Measurements from ENCODE around the gene USP25. TPM values are rescaled to one million over a fixed set of nuclear protein-coding genes. Genes with fewer than 3 reads are reported as not detected.
"Not testable (repeated sequence)": the region's sequence is repeated elsewhere in the genome, so short reads cannot be mapped to it uniquely, and the experiment has no call there.

The USP25 gene
- total RNA-seq, 1 experiment from 2014 or later: 37.9 TPM

- no peaks in the 10 kb centered on the region for H3K27me3 ChIP-seq (replicated peaks)
- no peaks in the 10 kb centered on the region for H3K9me3 ChIP-seq (replicated peaks)
- H3K27ac ChIP-seq: no peak overlapping the region
- H3K4me3 ChIP-seq: no peak overlapping the region
- no peak for DNase-seq (ENCODE audit: low read depth in 1 of 2, low spot score in 2 of 2)
- no peaks in the 10 kb centered on the region for H3K4me1 ChIP-seq (replicated peaks)
- H3K36me3 ChIP-seq: no peaks in the 10 kb centered on the region
Observed at GRCh38 chr21:15713412-15713811, 16.4 kb upstream of the USP25 start.

- DNase-seq (ENCODE audit: low read depth in 1 of 2, low spot score in 2 of 2): no peak
- H3K36me3 ChIP-seq: no peaks in the 10 kb centered on the region
- no peaks in the 10 kb centered on the region for H3K4me1 ChIP-seq (replicated peaks)
- no peaks in the 10 kb centered on the region for H3K27me3 ChIP-seq (replicated peaks)
- H3K9me3 ChIP-seq (replicated peaks): no peaks in the 10 kb centered on the region
- no peak overlapping the region for H3K27ac ChIP-seq
- H3K4me3 ChIP-seq: no peak overlapping the region
Observed at GRCh38 chr21:15718711-15719110, 11.1 kb upstream of the USP25 start.

- no peaks in the 10 kb centered on the region for H3K9me3 ChIP-seq (replicated peaks)
- no peaks in the 10 kb centered on the region for H3K36me3 ChIP-seq
- no peak overlapping the region for H3K4me3 ChIP-seq
- H3K27me3 ChIP-seq (replicated peaks): no peaks in the 10 kb centered on the region
- H3K27ac ChIP-seq: no peak overlapping the region
- no peaks in the 10 kb centered on the region for H3K4me1 ChIP-seq (replicated peaks)
- DNase-seq (ENCODE audit: low read depth in 1 of 2, low spot score in 2 of 2): no peak
Observed at GRCh38 chr21:15719976-15720375, 9.8 kb upstream of the USP25 start.

- H3K27me3 ChIP-seq (replicated peaks): no peaks in the 10 kb centered on the region
- no peaks in the 10 kb centered on the region for H3K4me1 ChIP-seq (replicated peaks)
- no peaks in the 10 kb centered on the region for H3K9me3 ChIP-seq (replicated peaks)
- H3K27ac ChIP-seq: no peak overlapping the region
- H3K4me3 ChIP-seq: no peak overlapping the region
- DNase-seq (ENCODE audit: low read depth in 1 of 2, low spot score in 2 of 2): no peak
- H3K36me3 ChIP-seq: no peaks in the 10 kb centered on the region
Observed at GRCh38 chr21:15722591-15723324, 7.0 kb upstream of the USP25 start.

GRCh38 chr21:15725949-15726348, 3.8 kb upstream of the USP25 start:
- H3K9me3 ChIP-seq (replicated peaks): no peaks in the 10 kb centered on the region
- DNase-seq (ENCODE audit: low read depth in 1 of 2, low spot score in 2 of 2): no peak
- H3K4me1 ChIP-seq (replicated peaks): 0 out of 2 replicates have a peak, but pooled peaks cover 3% of the 10 kb centered on the region
- H3K27me3 ChIP-seq (replicated peaks): no peaks in the 10 kb centered on the region
- no peak overlapping the region for H3K27ac ChIP-seq
- H3K36me3 ChIP-seq: peaks cover 8% of the 10 kb centered on the region; the same call in 1 of the 2 replicates
- H3K4me3 ChIP-seq: no peak overlapping the region

GRCh38 chr21:15728046-15728445, 1.7 kb upstream of the USP25 start:
- H3K9me3 ChIP-seq (replicated peaks): no peaks in the 10 kb centered on the region
- H3K27me3 ChIP-seq (replicated peaks): no peaks in the 10 kb centered on the region
- H3K27ac ChIP-seq: no peak overlapping the region
- H3K4me3 ChIP-seq: no peak overlapping the region
- 0 out of 2 replicates have a peak, but pooled peaks cover 3% of the 10 kb centered on the region for H3K4me1 ChIP-seq (replicated peaks)
- no peak for DNase-seq (ENCODE audit: low read depth in 1 of 2, low spot score in 2 of 2)
- peaks cover 8% of the 10 kb centered on the region; the same call in 1 of the 2 replicates for H3K36me3 ChIP-seq

- Histone ChIP-seq H3K4me3 (peak overlapping the region; percentile 99), H3K4me1 (replicated peaks) (0 out of 2 replicates have a peak, but pooled peaks cover 3% of the 10 kb centered on the region), H3K27ac (no peak overlapping the region), H3K36me3 (peaks cover 8% of the 10 kb centered on the region; the same call in 1 of the 2 replicates), H3K27me3 (replicated peaks) (no peaks in the 10 kb centered on the region), H3K9me3 (replicated peaks) (no peaks in the 10 kb centered on the region)
- DNase-seq (ENCODE audit: low read depth in 1 of 2, low spot score in 2 of 2): no peak
Observed at GRCh38 chr21:15729346-15729673, 472 bp upstream of the USP25 start.

- DNase-seq (ENCODE audit: low read depth in 1 of 2, low spot score in 2 of 2): peak in 1 of 2 experiments; percentile 39
- H3K9me3 ChIP-seq (replicated peaks): no peaks in the 10 kb centered on the region
- H3K27ac ChIP-seq: peak overlapping the region; percentile 89
- 0 out of 2 replicates have a peak, but pooled peaks cover 3% of the 10 kb centered on the region for H3K4me1 ChIP-seq (replicated peaks)
- H3K4me3 ChIP-seq: peak overlapping the region; percentile 99
- peaks cover 8% of the 10 kb centered on the region; the same call in 1 of the 2 replicates for H3K36me3 ChIP-seq
- H3K27me3 ChIP-seq (replicated peaks): no peaks in the 10 kb centered on the region
Observed at GRCh38 chr21:15730484-15731242, 881 bp downstream of the USP25 start.

GRCh38 chr21:15731243-15731613, 1.4 kb downstream of the USP25 start:
- Histone ChIP-seq H3K9me3 (replicated peaks) (no peaks in the 10 kb centered on the region), H3K27me3 (replicated peaks) (no peaks in the 10 kb centered on the region), H3K36me3 (peaks cover 8% of the 10 kb centered on the region; the same call in 1 of the 2 replicates), H3K27ac (peak overlapping the region; percentile 39; the same call in 1 of the 2 replicates), H3K4me1 (replicated peaks) (0 out of 2 replicates have a peak, but pooled peaks cover 3% of the 10 kb centered on the region), H3K4me3 (peak overlapping the region; percentile 99)
- no peak for DNase-seq (ENCODE audit: low read depth in 1 of 2, low spot score in 2 of 2)

- Histone ChIP-seq H3K4me1 (replicated peaks) (0 out of 2 replicates have a peak, but pooled peaks cover 3% of the 10 kb centered on the region), H3K27me3 (replicated peaks) (no peaks in the 10 kb centered on the region), H3K36me3 (peaks cover 8% of the 10 kb centered on the region; the same call in 1 of the 2 replicates), H3K27ac (0 out of 2 replicates have a peak overlapping the region, but pooled peaks have one; percentile 4), H3K9me3 (replicated peaks) (no peaks in the 10 kb centered on the region), H3K4me3 (peak overlapping the region; percentile 99)
- DNase-seq (ENCODE audit: low read depth in 1 of 2, low spot score in 2 of 2): peak in 1 of 2 experiments; percentile 23
Observed at GRCh38 chr21:15732290-15732995, 2.7 kb downstream of the USP25 start.

- peaks cover 8% of the 10 kb centered on the region; the same call in 1 of the 2 replicates for H3K36me3 ChIP-seq
- H3K4me3 ChIP-seq: no peak overlapping the region
- no peak overlapping the region for H3K27ac ChIP-seq
- 0 out of 2 replicates have a peak, but pooled peaks cover 3% of the 10 kb centered on the region for H3K4me1 ChIP-seq (replicated peaks)
- H3K9me3 ChIP-seq (replicated peaks): no peaks in the 10 kb centered on the region
- H3K27me3 ChIP-seq (replicated peaks): no peaks in the 10 kb centered on the region
- no peak for DNase-seq (ENCODE audit: low read depth in 1 of 2, low spot score in 2 of 2)
Observed at GRCh38 chr21:15732996-15733329, 3.2 kb downstream of the USP25 start.

- no peaks in the 10 kb centered on the region for H3K27me3 ChIP-seq (replicated peaks)
- no peak for DNase-seq (ENCODE audit: low read depth in 1 of 2, low spot score in 2 of 2)
- H3K4me1 ChIP-seq (replicated peaks): no peaks in the 10 kb centered on the region
Observed at GRCh38 chr21:15735409-15735808, 5.6 kb downstream of the USP25 start.

GRCh38 chr21:15735931-15736330, 6.1 kb downstream of the USP25 start:
- H3K9me3 ChIP-seq (replicated peaks); DNase-seq (ENCODE audit: low read depth in 1 of 2, low spot score in 2 of 2); H3K36me3 ChIP-seq; H3K4me3 ChIP-seq; H3K27ac ChIP-seq; H3K27me3 ChIP-seq (replicated peaks); H3K4me1 ChIP-seq (replicated peaks): not testable (repeated sequence)

More at GRCh38 chr21:15735409-15735808, 5.6 kb downstream of the USP25 start:
- Histone ChIP-seq H3K36me3 (peaks cover 2% of the 10 kb centered on the region; the same call in 1 of the 2 replicates), H3K27ac (no peak overlapping the region), H3K4me3 (no peak overlapping the region), H3K9me3 (replicated peaks) (no peaks in the 10 kb centered on the region)

Measured in SJSA1 (cell line).